ENCODE data around the gene GPC5.

The GPC5 gene

DNA sequence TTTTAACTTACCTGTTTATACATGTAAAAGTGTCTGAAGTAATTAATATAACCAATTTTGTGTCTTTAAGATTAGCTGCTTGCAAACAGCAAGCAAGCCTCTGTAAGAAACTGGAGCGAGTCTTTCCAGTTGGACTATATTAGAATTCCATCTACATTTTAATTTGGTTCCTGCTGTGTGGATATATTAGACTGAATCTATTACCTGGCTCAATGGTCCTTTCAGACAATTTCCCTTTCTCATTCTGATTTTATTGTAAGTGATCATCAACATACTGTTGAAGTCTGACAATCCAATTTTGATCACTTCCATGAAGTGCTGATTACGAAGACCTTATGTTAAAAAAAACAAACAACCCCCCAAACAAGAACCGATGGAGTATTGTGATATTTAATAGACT, 72.3 kb downstream of the GPC5 start:
- no peaks in the 10 kb centered on the region for H3K4me1 ChIP-seq (ENCODE audit: control insufficient read depth, insufficient read depth, low read length)
- H3K36me3 ChIP-seq (ENCODE audit: control insufficient read depth, insufficient read depth, low read length) = no peaks in the 10 kb centered on the region
- H3K9me3 ChIP-seq (ENCODE audit: control insufficient read depth, low read length) = no peaks in the 10 kb centered on the region
- H3K9ac ChIP-seq (ENCODE audit: low read length) = no peak overlapping the region
- no peaks in the 10 kb centered on the region for H3K27me3 ChIP-seq (ENCODE audit: control insufficient read depth, insufficient read depth, low read length)
- H3K4me3 ChIP-seq (ENCODE audit: low read length) = no peak overlapping the region

- Histone ChIP-seq H3K4me3 (ENCODE audit: low read length) (no peak overlapping the region), H3K27me3 (ENCODE audit: control insufficient read depth, insufficient read depth, low read length) (no peaks in the 10 kb centered on the region), H3K9me3 (ENCODE audit: control insufficient read depth, low read length) (no peaks in the 10 kb centered on the region), H3K4me1 (ENCODE audit: control insufficient read depth, insufficient read depth, low read length) (no peaks in the 10 kb centered on the region), H3K36me3 (ENCODE audit: control insufficient read depth, insufficient read depth, low read length) (no peaks in the 10 kb centered on the region), H3K9ac (ENCODE audit: low read length) (no peak overlapping the region)
These were observed 84.0 kb downstream of the GPC5 start for GRCh38 chr13:91482427-91482826.

DNA sequence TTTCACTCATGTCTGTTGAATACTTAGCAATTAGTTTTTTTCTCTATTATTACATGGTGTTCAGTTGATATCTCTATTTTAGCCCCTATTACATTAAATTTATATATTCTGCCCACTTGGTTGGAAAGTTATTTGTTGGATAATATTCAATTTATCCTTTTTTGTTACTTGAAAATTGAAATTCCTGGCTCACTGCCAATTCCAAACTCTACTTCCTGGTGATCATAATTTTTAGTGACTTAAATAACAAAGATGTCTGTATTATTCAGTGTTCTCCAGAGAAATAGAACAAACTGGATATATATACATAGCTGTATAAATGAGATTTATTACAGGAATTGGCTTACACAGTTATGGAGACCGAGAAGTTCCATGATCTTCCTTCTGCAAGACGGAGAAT, 93.6 kb downstream of the GPC5 start:
- no peaks in the 10 kb centered on the region for H3K9me3 ChIP-seq (ENCODE audit: control insufficient read depth, low read length)
- H3K4me1 ChIP-seq (ENCODE audit: control insufficient read depth, insufficient read depth, low read length) = no peaks in the 10 kb centered on the region
- H3K27me3 ChIP-seq (ENCODE audit: control insufficient read depth, insufficient read depth, low read length) = no peaks in the 10 kb centered on the region
- H3K4me3 ChIP-seq (ENCODE audit: low read length) = no peak overlapping the region
- no peaks in the 10 kb centered on the region for H3K36me3 ChIP-seq (ENCODE audit: control insufficient read depth, insufficient read depth, low read length)
- no peak overlapping the region for H3K9ac ChIP-seq (ENCODE audit: low read length)

DNA sequence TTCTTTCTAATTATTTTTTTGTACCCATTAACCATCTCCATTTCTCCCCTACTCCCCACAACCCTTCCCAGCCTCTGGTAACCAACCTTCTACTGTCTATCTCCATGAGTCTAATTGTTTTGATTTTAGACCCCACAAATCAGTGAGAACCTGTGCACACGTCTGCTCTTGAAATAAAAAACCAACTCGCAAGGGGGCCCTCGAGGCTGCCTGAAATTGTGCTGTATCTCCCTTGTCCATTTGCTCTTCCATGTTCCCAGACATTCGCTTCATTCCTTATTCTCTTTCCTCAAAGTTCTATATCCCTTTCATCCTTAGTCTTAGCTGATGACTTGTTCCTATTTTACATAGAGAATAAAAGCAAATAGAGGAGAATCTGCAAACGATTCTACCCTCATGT, 95.0 kb downstream of the GPC5 start:
- Histone ChIP-seq H3K4me1 (ENCODE audit: control insufficient read depth, insufficient read depth, low read length) (no peaks in the 10 kb centered on the region), H3K4me3 (ENCODE audit: low read length) (no peak overlapping the region), H3K36me3 (ENCODE audit: control insufficient read depth, insufficient read depth, low read length) (no peaks in the 10 kb centered on the region), H3K9me3 (ENCODE audit: control insufficient read depth, low read length) (no peaks in the 10 kb centered on the region), H3K27me3 (ENCODE audit: control insufficient read depth, insufficient read depth, low read length) (no peaks in the 10 kb centered on the region), H3K9ac (ENCODE audit: low read length) (no peak overlapping the region)

DNA sequence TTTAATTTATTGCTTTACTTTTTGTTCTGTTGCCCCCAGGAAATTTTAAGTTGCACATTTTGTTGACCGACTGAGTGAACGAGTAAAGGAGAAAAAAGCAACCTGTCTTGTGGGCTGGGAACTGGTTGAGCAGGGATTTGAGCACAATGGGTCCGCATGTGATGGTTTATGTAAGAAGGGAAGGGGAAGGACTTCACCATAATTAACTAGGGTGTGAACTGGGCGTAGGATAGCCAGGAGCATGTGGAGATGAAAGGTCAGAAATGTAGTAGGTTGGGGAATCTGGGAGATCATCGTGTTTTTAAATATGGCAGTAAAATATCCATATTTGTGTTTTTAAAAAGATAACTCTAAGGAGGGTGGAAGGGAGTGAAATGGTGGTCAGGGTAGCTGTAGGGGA, 99.9 kb downstream of the GPC5 start:
- H3K9me3 ChIP-seq (ENCODE audit: control insufficient read depth, low read length) = no peaks in the 10 kb centered on the region
- no peaks in the 10 kb centered on the region for H3K4me1 ChIP-seq (ENCODE audit: control insufficient read depth, insufficient read depth, low read length)
- no peaks in the 10 kb centered on the region for H3K27me3 ChIP-seq (ENCODE audit: control insufficient read depth, insufficient read depth, low read length)
- no peaks in the 10 kb centered on the region for H3K36me3 ChIP-seq (ENCODE audit: control insufficient read depth, insufficient read depth, low read length)
- no peak overlapping the region for H3K9ac ChIP-seq (ENCODE audit: low read length)
- H3K4me3 ChIP-seq (ENCODE audit: low read length) = no peak overlapping the region

GRCh38 chr13:91504216-91504615, 105.8 kb downstream of the GPC5 start:
- Histone ChIP-seq H3K9ac (ENCODE audit: low read length) (no peak overlapping the region), H3K4me3 (ENCODE audit: low read length) (no peak overlapping the region), H3K36me3 (ENCODE audit: control insufficient read depth, insufficient read depth, low read length) (no peaks in the 10 kb centered on the region), H3K9me3 (ENCODE audit: control insufficient read depth, low read length) (no peaks in the 10 kb centered on the region), H3K4me1 (ENCODE audit: control insufficient read depth, insufficient read depth, low read length) (no peaks in the 10 kb centered on the region), H3K27me3 (ENCODE audit: control insufficient read depth, insufficient read depth, low read length) (no peaks in the 10 kb centered on the region)

DNA sequence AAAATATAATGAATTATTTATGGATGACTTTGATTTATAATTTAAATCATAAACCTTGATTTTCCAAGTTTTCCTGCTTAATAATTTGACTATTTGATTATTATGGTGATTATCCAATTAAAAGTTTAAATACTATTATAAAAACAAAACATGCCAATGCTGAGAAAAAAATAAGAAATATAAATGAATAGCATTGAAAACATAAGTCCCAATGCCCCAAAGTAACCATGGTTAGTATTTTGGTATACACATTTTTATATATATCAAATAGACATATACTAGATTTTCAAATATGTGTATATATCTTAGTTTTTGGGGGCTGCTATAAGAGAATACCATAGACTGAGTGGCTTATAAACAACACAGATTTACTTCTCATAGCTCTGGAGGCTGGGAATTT, 108.3 kb downstream of the GPC5 start:
- Histone ChIP-seq H3K27me3 (ENCODE audit: control insufficient read depth, insufficient read depth, low read length) (no peaks in the 10 kb centered on the region), H3K9ac (ENCODE audit: low read length) (no peak overlapping the region), H3K4me1 (ENCODE audit: control insufficient read depth, insufficient read depth, low read length) (no peaks in the 10 kb centered on the region), H3K4me3 (ENCODE audit: low read length) (no peak overlapping the region), H3K36me3 (ENCODE audit: control insufficient read depth, insufficient read depth, low read length) (no peaks in the 10 kb centered on the region), H3K9me3 (ENCODE audit: control insufficient read depth, low read length) (no peaks in the 10 kb centered on the region)

GRCh38 chr13:91510058-91510457, 111.6 kb downstream of the GPC5 start:
- H3K4me1 ChIP-seq (ENCODE audit: control insufficient read depth, insufficient read depth, low read length) = no peaks in the 10 kb centered on the region
- no peak overlapping the region for H3K4me3 ChIP-seq (ENCODE audit: low read length)
- no peaks in the 10 kb centered on the region for H3K36me3 ChIP-seq (ENCODE audit: control insufficient read depth, insufficient read depth, low read length)
- no peaks in the 10 kb centered on the region for H3K9me3 ChIP-seq (ENCODE audit: control insufficient read depth, low read length)
- H3K9ac ChIP-seq (ENCODE audit: low read length) = no peak overlapping the region
- H3K27me3 ChIP-seq (ENCODE audit: control insufficient read depth, insufficient read depth, low read length) = no peaks in the 10 kb centered on the region

- Histone ChIP-seq H3K36me3 (ENCODE audit: control insufficient read depth, insufficient read depth, low read length) (no peaks in the 10 kb centered on the region), H3K27me3 (ENCODE audit: control insufficient read depth, insufficient read depth, low read length) (no peaks in the 10 kb centered on the region), H3K9me3 (ENCODE audit: control insufficient read depth, low read length) (no peaks in the 10 kb centered on the region), H3K4me1 (ENCODE audit: control insufficient read depth, insufficient read depth, low read length) (no peaks in the 10 kb centered on the region), H3K4me3 (ENCODE audit: low read length) (no peak overlapping the region), H3K9ac (ENCODE audit: low read length) (no peak overlapping the region)
These were observed 115.4 kb downstream of the GPC5 start for GRCh38 chr13:91513790-91514189.

DNA sequence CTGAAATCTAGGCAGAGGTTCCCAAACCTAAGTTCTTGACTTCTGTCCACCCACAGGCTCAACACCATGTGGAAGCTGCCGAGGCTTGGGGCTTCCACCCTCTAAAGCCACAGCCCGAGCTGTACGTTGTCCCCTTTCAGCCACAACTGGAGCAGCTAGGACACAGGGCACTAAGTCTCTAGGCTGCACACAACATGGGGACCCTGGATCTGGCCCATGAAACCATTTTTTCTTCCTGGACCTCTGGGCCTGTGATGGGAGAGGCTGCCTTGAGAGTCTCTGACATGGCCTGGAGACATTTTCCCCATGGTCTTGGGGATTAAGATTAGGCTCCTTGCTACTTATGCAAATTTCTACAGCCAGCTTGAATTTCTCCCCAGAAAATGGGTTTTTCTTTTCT, 118.4 kb downstream of the GPC5 start:
- H3K36me3 ChIP-seq (ENCODE audit: control insufficient read depth, insufficient read depth, low read length) = no peaks in the 10 kb centered on the region
- no peaks in the 10 kb centered on the region for H3K27me3 ChIP-seq (ENCODE audit: control insufficient read depth, insufficient read depth, low read length)
- no peaks in the 10 kb centered on the region for H3K4me1 ChIP-seq (ENCODE audit: control insufficient read depth, insufficient read depth, low read length)
- H3K9me3 ChIP-seq (ENCODE audit: control insufficient read depth, low read length) = no peaks in the 10 kb centered on the region
- H3K4me3 ChIP-seq (ENCODE audit: low read length) = no peak overlapping the region
- H3K9ac ChIP-seq (ENCODE audit: low read length) = no peak overlapping the region

GRCh38 chr13:91520952-91521351, 122.5 kb downstream of the GPC5 start:
- H3K4me3 ChIP-seq (ENCODE audit: low read length) = no peak overlapping the region
- no peaks in the 10 kb centered on the region for H3K9me3 ChIP-seq (ENCODE audit: control insufficient read depth, low read length)
- H3K4me1 ChIP-seq (ENCODE audit: control insufficient read depth, insufficient read depth, low read length) = no peaks in the 10 kb centered on the region
- H3K9ac ChIP-seq (ENCODE audit: low read length) = no peak overlapping the region
- H3K27me3 ChIP-seq (ENCODE audit: control insufficient read depth, insufficient read depth, low read length) = no peaks in the 10 kb centered on the region
- H3K36me3 ChIP-seq (ENCODE audit: control insufficient read depth, insufficient read depth, low read length) = no peaks in the 10 kb centered on the region

GRCh38 chr13:91523116-91523515, 124.7 kb downstream of the GPC5 start:
- H3K9ac ChIP-seq (ENCODE audit: low read length) = no peak overlapping the region
- H3K36me3 ChIP-seq (ENCODE audit: control insufficient read depth, insufficient read depth, low read length) = no peaks in the 10 kb centered on the region
- no peaks in the 10 kb centered on the region for H3K9me3 ChIP-seq (ENCODE audit: control insufficient read depth, low read length)
- no peak overlapping the region for H3K4me3 ChIP-seq (ENCODE audit: low read length)
- no peaks in the 10 kb centered on the region for H3K4me1 ChIP-seq (ENCODE audit: control insufficient read depth, insufficient read depth, low read length)
- no peaks in the 10 kb centered on the region for H3K27me3 ChIP-seq (ENCODE audit: control insufficient read depth, insufficient read depth, low read length)

DNA sequence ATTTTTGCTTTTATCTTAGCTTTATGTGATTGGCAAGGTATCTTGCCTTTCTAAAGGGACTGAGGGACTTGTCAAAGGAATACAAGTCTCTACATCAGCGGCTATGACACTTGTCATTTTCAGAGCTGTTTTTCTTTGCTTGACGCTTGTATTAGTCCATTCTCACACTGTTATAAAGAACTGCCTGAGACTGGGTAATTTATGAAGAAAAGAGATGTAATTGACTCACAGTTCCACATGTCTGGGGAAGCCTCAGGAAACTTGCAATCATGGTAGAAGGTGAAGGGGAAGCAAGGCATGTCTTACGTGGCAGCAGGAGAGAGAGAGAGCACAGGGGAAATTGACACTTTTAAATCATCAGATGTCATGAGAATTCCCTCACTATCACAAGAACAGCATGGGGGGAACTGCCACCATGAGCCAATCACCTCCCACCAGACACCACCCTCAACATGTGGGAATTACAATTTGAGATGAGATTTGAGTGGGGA, 128.2 kb downstream of the GPC5 start:
- Histone ChIP-seq H3K4me3 (ENCODE audit: low read length) (no peak overlapping the region), H3K27me3 (ENCODE audit: control insufficient read depth, insufficient read depth, low read length) (no peaks in the 10 kb centered on the region), H3K9ac (ENCODE audit: low read length) (no peak overlapping the region), H3K36me3 (ENCODE audit: control insufficient read depth, insufficient read depth, low read length) (no peaks in the 10 kb centered on the region), H3K4me1 (ENCODE audit: control insufficient read depth, insufficient read depth, low read length) (no peaks in the 10 kb centered on the region), H3K9me3 (ENCODE audit: control insufficient read depth, low read length) (no peaks in the 10 kb centered on the region)
